ENCODE results near the gene TCP11L1. TPM values are rescaled to one million over a fixed set of nuclear protein-coding genes. Genes with fewer than 3 reads are reported as not detected.

TCP11L1 gene
- total and polyA plus RNA-seq, 2 of the 8 experiments (the other 6 are each of a cell fraction or from before 2014, with no cell fraction given): 10.9 to 23.1 TPM

DNA sequence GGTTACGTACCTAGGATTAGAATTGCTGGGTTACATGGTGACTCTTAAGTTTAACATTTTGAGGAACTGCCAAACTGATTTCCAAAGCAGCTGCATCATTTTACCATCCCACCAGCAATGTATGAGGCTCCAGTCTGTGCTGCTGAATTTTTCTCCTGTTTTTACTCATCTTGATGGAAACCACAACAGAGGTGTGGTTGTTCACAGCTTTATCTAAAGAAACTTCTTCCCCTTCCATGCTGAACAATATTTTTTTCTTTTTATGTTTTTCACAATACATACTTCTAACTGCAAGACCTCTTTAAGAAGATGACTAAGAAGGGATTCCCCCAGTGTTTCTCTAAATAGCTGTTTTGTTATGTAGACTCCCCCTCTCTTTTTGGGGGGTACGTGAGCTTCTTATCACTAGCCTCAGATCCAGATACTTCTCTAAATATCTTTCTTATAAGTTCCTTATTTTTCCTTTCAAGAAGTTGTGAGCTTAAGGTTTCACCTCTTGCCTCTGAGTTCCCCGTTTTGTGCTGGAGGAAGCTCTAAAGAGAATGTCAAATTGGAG is 24.0 kb downstream of the TCP11L1 start (continued):
- TF ChIP-seq, protein P1, sequence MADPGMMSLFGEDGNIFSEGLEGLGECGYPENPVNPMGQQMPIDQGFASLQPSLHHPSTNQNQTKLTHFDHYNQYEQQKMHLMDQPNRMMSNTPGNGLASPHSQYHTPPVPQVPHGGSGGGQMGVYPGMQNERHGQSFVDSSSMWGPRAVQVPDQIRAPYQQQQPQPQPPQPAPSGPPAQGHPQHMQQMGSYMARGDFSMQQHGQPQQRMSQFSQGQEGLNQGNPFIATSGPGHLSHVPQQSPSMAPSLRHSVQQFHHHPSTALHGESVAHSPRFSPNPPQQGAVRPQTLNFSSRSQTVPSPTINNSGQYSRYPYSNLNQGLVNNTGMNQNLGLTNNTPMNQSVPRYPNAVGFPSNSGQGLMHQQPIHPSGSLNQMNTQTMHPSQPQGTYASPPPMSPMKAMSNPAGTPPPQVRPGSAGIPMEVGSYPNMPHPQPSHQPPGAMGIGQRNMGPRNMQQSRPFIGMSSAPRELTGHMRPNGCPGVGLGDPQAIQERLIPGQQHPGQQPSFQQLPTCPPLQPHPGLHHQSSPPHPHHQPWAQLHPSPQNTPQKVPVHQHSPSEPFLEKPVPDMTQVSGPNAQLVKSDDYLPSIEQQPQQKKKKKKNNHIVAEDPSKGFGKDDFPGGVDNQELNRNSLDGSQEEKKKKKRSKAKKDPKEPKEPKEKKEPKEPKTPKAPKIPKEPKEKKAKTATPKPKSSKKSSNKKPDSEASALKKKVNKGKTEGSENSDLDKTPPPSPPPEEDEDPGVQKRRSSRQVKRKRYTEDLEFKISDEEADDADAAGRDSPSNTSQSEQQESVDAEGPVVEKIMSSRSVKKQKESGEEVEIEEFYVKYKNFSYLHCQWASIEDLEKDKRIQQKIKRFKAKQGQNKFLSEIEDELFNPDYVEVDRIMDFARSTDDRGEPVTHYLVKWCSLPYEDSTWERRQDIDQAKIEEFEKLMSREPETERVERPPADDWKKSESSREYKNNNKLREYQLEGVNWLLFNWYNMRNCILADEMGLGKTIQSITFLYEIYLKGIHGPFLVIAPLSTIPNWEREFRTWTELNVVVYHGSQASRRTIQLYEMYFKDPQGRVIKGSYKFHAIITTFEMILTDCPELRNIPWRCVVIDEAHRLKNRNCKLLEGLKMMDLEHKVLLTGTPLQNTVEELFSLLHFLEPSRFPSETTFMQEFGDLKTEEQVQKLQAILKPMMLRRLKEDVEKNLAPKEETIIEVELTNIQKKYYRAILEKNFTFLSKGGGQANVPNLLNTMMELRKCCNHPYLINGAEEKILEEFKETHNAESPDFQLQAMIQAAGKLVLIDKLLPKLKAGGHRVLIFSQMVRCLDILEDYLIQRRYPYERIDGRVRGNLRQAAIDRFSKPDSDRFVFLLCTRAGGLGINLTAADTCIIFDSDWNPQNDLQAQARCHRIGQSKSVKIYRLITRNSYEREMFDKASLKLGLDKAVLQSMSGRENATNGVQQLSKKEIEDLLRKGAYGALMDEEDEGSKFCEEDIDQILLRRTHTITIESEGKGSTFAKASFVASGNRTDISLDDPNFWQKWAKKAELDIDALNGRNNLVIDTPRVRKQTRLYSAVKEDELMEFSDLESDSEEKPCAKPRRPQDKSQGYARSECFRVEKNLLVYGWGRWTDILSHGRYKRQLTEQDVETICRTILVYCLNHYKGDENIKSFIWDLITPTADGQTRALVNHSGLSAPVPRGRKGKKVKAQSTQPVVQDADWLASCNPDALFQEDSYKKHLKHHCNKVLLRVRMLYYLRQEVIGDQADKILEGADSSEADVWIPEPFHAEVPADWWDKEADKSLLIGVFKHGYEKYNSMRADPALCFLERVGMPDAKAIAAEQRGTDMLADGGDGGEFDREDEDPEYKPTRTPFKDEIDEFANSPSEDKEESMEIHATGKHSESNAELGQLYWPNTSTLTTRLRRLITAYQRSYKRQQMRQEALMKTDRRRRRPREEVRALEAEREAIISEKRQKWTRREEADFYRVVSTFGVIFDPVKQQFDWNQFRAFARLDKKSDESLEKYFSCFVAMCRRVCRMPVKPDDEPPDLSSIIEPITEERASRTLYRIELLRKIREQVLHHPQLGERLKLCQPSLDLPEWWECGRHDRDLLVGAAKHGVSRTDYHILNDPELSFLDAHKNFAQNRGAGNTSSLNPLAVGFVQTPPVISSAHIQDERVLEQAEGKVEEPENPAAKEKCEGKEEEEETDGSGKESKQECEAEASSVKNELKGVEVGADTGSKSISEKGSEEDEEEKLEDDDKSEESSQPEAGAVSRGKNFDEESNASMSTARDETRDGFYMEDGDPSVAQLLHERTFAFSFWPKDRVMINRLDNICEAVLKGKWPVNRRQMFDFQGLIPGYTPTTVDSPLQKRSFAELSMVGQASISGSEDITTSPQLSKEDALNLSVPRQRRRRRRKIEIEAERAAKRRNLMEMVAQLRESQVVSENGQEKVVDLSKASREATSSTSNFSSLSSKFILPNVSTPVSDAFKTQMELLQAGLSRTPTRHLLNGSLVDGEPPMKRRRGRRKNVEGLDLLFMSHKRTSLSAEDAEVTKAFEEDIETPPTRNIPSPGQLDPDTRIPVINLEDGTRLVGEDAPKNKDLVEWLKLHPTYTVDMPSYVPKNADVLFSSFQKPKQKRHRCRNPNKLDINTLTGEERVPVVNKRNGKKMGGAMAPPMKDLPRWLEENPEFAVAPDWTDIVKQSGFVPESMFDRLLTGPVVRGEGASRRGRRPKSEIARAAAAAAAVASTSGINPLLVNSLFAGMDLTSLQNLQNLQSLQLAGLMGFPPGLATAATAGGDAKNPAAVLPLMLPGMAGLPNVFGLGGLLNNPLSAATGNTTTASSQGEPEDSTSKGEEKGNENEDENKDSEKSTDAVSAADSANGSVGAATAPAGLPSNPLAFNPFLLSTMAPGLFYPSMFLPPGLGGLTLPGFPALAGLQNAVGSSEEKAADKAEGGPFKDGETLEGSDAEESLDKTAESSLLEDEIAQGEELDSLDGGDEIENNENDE (IDR thresholded peaks at IDR 0.05; ENCODE audit: insufficient replicate concordance, low read length): no peak
- TF ChIP-seq CTBP2 (IDR thresholded peaks at IDR 0.05; ENCODE audit: borderline replicate concordance, insufficient read depth, insufficient read length, low read length) (no peak), PHF8 (conservative IDR thresholded peaks at IDR 0.05; ENCODE audit: low read depth, low read length) (no peak), SP4 (IDR thresholded peaks at IDR 0.05; ENCODE audit: low read length) (no peak), EGR1 (IDR thresholded peaks at IDR 0.05; ENCODE audit: borderline replicate concordance, low read depth, low read length) (no peak), BRCA1 (IDR thresholded peaks at IDR 0.05; ENCODE audit: low read depth, low read length) (no peak), SP1 (IDR thresholded peaks at IDR 0.05; ENCODE audit: low read depth, low read length) (no peak), BACH1 (IDR thresholded peaks at IDR 0.05; ENCODE audit: low read length) (no peak), HDAC2 (IDR thresholded peaks at IDR 0.05; ENCODE audit: borderline replicate concordance in 1 of 2, low read depth in 2 of 2, low read length in 2 of 2) (no peak), TAF1 (IDR thresholded peaks at IDR 0.05; ENCODE audit: low read depth, low read length) (no peak)
